Embryonic facial prominence (tissue), 1 donor: ENCODE measurements around the gene PGD.
"Not testable (repeated sequence)": the region's sequence is repeated elsewhere in the genome, so short reads cannot be mapped to it uniquely, and the experiment has no call there.

Source experiments
- DNase-seq: peaks from one replicate; pipeline ENCODE4 v3.0.0-alpha.2; 2016; ENCODE audit errors: extremely low spot score

PGD gene

GRCh38 chr1:10437052-10437451 lies 38.2 kb downstream of the PGD start:
- DNase-seq, result no peak

DNA sequence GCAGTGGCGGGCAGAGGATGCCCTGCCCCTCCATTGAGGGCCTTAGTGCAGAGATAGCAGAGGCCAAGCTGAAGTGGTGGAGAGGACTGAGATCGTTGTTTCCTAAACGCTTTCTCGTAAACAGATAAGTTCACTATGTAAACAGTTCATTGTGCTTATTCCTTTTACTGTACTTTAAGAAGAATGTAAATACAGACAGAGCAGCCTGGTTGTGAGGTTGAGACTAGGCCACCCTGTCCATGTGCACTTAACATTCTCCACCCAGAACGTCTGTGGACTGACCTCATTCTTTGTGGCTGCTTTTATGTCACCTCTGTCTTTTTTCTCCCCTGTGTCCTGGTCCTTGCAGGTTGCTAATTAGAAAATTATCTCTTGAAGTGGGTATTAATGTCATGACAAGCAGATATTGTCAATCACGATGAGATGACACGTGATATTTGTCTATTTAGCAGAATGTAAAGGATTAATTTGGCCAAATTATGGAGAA lies 39.9 kb downstream of the PGD start:
- DNase-seq, result no peak

DNA sequence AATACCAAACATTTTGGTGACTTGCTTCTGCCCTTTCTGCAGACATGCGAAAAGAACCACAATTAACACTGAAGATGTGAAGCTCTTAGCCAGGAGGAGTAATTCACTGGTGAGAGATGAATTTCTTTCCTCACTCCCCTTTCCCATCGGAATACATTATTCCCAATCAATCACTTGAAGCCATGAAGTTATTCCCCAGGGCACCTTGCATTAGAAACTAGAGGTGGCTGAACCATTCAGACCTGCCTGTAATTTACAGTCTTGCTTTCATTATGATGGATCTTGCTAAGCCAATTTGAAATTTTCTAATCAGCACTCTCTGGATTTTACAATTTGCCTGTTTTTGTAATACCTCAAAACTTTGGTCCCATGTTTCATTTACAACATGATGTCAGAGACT lies 41.4 kb downstream of the PGD start:
- DNase-seq, result no peak

- DNase-seq, result no peak
These were observed 41.9 kb downstream of the PGD start for GRCh38 chr1:10440794-10441193.

DNA sequence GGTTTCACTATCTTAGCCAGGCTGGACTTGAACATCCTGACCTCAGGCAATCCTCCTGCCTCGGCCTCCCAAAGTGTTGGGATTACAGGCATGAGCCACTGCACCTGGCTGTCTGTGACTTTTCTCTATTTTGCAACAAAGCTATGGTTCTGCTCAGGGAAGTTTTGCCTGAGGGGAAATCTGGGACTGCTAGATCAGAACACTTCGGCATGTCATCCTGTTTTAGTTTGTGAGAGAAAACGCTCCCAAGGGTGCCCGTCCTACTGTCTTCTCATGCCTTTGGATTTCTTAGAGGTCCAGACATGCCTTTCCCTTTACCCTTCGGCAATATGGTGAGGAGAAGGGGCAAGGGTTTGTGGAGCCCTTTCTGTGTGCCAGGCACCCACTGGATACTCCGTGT lies 45.4 kb downstream of the PGD start:
- DNase-seq, result no peak

DNA sequence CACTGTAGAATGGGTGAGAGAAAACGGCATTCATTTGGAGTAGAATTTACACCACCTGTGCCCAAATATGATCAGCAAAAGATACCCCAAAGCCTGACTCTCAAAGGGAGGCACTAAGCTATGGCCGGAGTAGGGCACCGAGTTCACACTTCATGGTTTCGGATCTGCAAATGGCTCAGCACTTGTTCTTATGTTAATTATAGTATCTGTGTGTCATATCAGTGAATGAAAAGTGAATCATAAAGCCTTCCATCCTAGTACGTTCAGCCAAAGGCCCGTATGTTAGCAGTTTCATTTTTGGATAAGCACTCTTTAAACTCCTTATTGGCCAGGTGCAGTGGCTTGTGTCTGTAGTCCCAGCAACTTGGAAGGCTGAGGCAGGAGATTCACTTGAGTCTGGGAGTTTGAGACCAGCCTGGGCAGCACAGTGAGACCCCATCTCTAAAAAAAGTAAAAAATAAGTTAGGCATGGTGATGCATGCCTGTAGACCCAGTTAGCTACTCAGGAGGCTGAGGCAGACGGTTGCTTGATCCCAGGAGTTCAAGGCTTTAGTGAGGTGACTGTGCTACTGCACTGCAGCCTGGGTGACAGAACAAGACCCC lies 46.0 kb downstream of the PGD start:
- DNase-seq, result no peak

DNA sequence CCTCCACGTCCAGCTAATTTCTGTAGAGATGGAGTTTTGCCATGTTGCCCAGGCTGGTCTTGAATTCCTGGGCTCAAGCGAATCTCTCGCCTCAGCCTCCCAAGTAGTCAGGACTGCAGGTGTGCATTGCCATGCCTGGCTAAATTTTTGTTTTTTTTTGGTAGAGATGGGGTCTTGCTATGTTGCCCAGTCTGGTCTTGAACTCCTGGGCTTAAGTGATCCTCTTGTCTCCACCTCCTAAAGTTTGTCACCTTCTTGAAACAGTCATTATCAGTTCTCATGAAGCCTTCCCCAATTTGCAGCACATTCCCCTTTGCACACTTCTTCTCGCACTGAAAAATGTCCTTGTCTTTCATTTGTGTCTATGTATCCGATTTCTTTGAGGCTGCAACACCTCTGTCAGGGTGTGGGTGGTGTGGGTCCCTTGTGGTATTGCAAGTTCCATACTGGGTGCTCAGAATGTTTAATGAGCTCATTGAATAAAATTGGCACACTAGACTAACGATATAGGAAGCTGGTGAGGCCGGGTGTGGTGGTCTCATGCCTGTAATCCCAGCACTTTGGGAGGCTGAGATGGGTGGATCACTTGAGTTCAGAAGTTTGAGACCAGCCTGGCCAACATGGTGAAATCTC lies 48.0 kb downstream of the PGD start:
- no peak for DNase-seq

GRCh38 chr1:10449751-10450150 lies 50.9 kb downstream of the PGD start, which contains the start of gene CORT:
Gene CORT, plus strand, starts transcription at chr1:10450031. Its CDS starts 193 bp downstream, at chr1:10450224.
- no peak for DNase-seq

- DNase-seq, result no peak
These were observed 51.4 kb downstream of the PGD start for GRCh38 chr1:10450156-10450814.

- DNase-seq, result no peak
These were observed 52.0 kb downstream of the PGD start for GRCh38 chr1:10450836-10451235.

GRCh38 chr1:10451287-10451686 lies 52.4 kb downstream of the PGD start:
- no peak for DNase-seq

GRCh38 chr1:10456048-10456447 lies 57.2 kb downstream of the PGD start:
- DNase-seq, result no peak

- no peak for DNase-seq
These were observed 57.8 kb downstream of the PGD start for GRCh38 chr1:10456661-10457060.

GRCh38 chr1:10457462-10457861 lies 58.6 kb downstream of the PGD start:
- DNase-seq, result not testable (repeated sequence)

DNA sequence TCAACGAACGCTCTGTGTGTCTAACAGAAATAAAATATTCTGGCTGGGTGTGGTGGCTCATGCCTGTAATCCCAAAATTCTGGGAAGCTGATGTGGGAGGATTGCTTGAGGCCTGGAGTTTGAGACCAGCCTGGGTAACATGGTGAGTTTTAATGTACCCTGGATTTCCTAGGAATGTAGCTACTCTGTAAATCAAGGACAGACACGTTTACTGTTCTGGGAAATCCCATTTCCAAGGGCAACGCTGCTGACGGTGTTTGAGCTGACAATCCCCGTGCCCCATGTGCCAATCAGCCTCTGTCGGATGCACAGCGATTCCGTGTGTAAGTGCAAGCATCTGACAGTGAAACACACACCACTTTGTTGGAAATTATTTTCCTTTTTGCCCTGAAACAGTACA lies 59.0 kb downstream of the PGD start:
- no peak for DNase-seq

DNA sequence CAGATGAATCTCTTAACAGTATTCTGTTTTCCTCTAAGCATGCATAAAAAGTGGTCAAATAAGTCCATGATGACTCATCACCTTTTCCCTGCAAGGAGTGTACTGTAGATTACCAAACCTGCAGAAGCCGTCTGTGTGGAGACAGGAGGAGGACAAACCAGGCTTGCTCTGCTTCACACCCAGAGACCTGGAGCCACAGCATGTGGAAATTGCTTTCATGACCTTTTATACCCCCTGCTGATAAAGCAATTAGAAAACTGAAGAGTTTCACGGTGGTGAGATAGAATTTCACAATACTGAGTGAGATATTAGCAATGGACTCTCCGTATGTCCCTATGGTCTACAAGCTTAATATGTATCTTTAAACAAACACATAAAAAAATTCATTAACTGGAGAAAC lies 60.3 kb downstream of the PGD start:
- DNase-seq, result no peak

DNA sequence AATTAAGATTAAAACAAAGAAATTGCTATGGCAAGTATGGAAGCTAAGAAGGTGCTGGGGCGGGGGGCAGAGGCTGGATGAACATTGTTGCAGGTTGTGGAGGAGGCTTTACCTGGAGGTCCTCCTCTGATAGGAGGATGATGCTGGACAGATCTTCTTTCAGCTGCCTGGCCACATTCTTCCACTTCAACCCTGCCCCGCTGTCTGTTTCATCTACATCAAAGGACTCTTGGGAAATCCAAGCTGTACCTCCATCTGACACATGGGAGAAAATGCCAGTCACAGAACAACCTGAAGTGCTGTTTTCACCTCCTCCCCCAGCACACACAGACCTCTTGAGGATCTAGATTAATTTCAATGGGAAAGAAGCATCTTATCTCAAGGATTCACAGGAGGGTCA lies 68.2 kb downstream of the PGD start:
- no peak for DNase-seq

- DNase-seq, result no peak
These were observed 71.2 kb downstream of the PGD start for GRCh38 chr1:10470043-10470442.
